Smooth muscle cell (in vitro differentiated cells): Measurements from ENCODE around the gene FIGN. TPM values are rescaled to one million over a fixed set of nuclear protein-coding genes. Genes with fewer than 3 reads are reported as not detected.

Experiments
- DNase-seq: peaks from one replicate; lab custom pipeline; 2025; ENCODE audit not compliant: unreplicated experiment; lab: John Stamatoyannopoulos, UW
- H2AFZ ChIP-seq: fragments of 200-600 bp; sonication (generic); 2 replicates; pipeline ENCODE4 v1.6.0; 2016; ENCODE audit warnings: antibody characterized with exemption, low read depth, mild to moderate bottlenecking
- H3F3A ChIP-seq: fragments of 200-600 bp; sonication (generic); 2 replicates; pipeline ENCODE4 v1.6.0; 2017; ENCODE audit warnings: antibody characterized with exemption, low read depth
- H3K27ac ChIP-seq: fragments of 200-600 bp; sonication (generic); 2 replicates; pipeline ENCODE4 v1.5.1; 2016; ENCODE audit warnings: low read depth, mild to moderate bottlenecking
- H3K27me3 ChIP-seq: fragments of 200-600 bp; sonication (generic); 2 replicates; pipeline ENCODE4 v1.6.1; 2016; ENCODE audit warnings: low read depth, mild to moderate bottlenecking
- H3K36me3 ChIP-seq: fragments of 200-600 bp; sonication (generic); 2 replicates; pipeline ENCODE4 v1.5.1; 2016; ENCODE audit warnings: low read depth
- H3K4me1 ChIP-seq: fragments of 200-600 bp; sonication (generic); 2 replicates; pipeline ENCODE4 v1.5.1; 2016; ENCODE audit warnings: low read depth
- H3K4me2 ChIP-seq: fragments of 200-600 bp; sonication (generic); 2 replicates; pipeline ENCODE4 v1.6.0; 2016; ENCODE audit warnings: mild to moderate bottlenecking
- H3K4me3 ChIP-seq: fragments of 200-600 bp; sonication (generic); 2 replicates; pipeline ENCODE4 v1.5.1; 2016; ENCODE audit warnings: mild to moderate bottlenecking
- H3K79me2 ChIP-seq: fragments of 200-600 bp; sonication (generic); 2 replicates; pipeline ENCODE4 v1.6.0; 2016; ENCODE audit warnings: low read depth, mild to moderate bottlenecking
- H3K9ac ChIP-seq: fragments of 200-600 bp; sonication (generic); 2 replicates; pipeline ENCODE4 v1.6.0; 2016; ENCODE audit warnings: low read depth
- H3K9me3 ChIP-seq: fragments of 200-600 bp; sonication (generic); replicated peaks from 2 replicates; pipeline ENCODE4 v1.5.1; 2016; ENCODE audit warnings: low read depth
- H4K20me1 ChIP-seq: fragments of 200-600 bp; sonication (generic); 2 replicates; pipeline ENCODE4 v1.6.0; 2016; ENCODE audit warnings: low read depth
- WGBS: methylation state at CpG from one replicate; pipeline ENCODE4 v1.1.7; 2016; ENCODE audit warnings: low lambda C conversion rate; 5-methylcytosine and 5-hydroxymethylcytosine counted together
- polyA plus RNA-seq: library from polyadenylated mRNA; unstranded; fragments of >200 nt; fragmentation: Nextera tagmentation; extraction: Ambion mirVana; gene quantifications from 2 replicates; pipeline ENCODE4 v1.2.1, GENCODE V29; 2016
- total RNA-seq: library from RNA; depleted of rRNA; stranded (reverse); fragments of >200 nt; gene quantifications from 2 replicates; pipeline ENCODE4 v1.2.3, GENCODE V29; 2014
- TF ChIP-seq, protein P1 (sequence below): fragments of 200-600 bp; sonication (generic); IDR thresholded peaks from 2 replicates; pipeline ENCODE4 v1.5.1; 2017; ENCODE audit warnings: borderline replicate concordance, mild to moderate bottlenecking, antibody characterized with exemption; ENCODE audit not compliant: insufficient read depth, poor library complexity, severe bottlenecking

Gene FIGN
- total and polyA plus RNA-seq, 2 experiments from 2014 or later = 0.71 to 4.8 TPM

DNA sequence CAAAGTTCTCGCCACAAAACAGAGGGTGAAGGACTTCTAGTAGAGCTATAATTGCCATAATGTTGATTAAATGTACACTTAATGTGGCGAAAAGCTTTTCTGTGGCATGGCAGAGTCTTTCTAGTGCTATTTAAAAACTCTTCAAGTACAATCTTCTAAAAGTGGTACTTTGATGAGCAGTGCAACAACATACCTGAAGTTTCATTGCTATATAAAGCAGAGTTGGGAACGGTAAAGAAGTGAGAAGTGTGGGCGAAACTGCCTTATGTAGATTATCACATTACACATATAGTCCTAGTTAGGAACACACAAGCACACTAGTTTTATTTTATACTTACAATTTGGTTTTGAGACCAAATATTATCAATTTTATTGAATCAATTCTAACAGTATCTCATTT is 49.5 kb downstream of the FIGN start:
- H3K36me3 ChIP-seq = no peaks in the 10 kb centered on the region
- TF ChIP-seq, protein P1, sequence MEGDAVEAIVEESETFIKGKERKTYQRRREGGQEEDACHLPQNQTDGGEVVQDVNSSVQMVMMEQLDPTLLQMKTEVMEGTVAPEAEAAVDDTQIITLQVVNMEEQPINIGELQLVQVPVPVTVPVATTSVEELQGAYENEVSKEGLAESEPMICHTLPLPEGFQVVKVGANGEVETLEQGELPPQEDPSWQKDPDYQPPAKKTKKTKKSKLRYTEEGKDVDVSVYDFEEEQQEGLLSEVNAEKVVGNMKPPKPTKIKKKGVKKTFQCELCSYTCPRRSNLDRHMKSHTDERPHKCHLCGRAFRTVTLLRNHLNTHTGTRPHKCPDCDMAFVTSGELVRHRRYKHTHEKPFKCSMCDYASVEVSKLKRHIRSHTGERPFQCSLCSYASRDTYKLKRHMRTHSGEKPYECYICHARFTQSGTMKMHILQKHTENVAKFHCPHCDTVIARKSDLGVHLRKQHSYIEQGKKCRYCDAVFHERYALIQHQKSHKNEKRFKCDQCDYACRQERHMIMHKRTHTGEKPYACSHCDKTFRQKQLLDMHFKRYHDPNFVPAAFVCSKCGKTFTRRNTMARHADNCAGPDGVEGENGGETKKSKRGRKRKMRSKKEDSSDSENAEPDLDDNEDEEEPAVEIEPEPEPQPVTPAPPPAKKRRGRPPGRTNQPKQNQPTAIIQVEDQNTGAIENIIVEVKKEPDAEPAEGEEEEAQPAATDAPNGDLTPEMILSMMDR = no peak
- no peaks in the 10 kb centered on the region for H3F3A ChIP-seq
- H3K9me3 ChIP-seq = no peaks in the 10 kb centered on the region
- H3K27me3 ChIP-seq = no peaks in the 10 kb centered on the region
- H3K4me2 ChIP-seq = no peak overlapping the region
- DNase-seq = no peak
- H3K27ac ChIP-seq = no peak overlapping the region
- H3K9ac ChIP-seq = no peak overlapping the region
- 71% methylated on average over 4 of the region's 4 CpGs for WGBS
- no peak overlapping the region for H2AFZ ChIP-seq
- no peak overlapping the region for H3K4me3 ChIP-seq
- H3K4me1 ChIP-seq = peaks cover 19% of the 10 kb centered on the region
- H3K79me2 ChIP-seq = no peaks in the 10 kb centered on the region
- no peaks in the 10 kb centered on the region for H4K20me1 ChIP-seq

DNA sequence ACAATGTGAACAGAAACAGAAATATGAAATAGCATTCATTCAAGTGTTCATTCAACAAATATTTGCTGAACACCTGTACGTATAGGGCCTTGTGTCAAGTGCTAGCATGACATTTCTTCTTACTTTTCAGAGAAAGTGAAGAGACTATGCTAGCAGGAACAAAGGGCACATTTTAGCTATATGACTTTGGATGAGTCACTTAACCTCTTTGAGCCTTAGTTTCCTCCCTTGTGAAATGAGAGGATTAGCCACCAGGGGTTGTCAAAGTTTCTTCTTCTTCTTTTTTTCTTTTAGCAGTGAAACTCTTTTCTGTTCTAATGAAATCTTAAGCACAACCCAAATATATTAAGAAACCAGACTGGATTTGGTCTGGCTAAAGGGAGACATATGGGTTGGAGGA is 53.1 kb downstream of the FIGN start:
- H3K36me3 ChIP-seq = no peaks in the 10 kb centered on the region
- H3K27me3 ChIP-seq = no peaks in the 10 kb centered on the region
- no peaks in the 10 kb centered on the region for H4K20me1 ChIP-seq
- H3K4me1 ChIP-seq = peaks cover 19% of the 10 kb centered on the region
- no peaks in the 10 kb centered on the region for H3K9me3 ChIP-seq
- H3K27ac ChIP-seq = no peak overlapping the region
- no peak overlapping the region for H3K9ac ChIP-seq
- no peak overlapping the region for H2AFZ ChIP-seq
- H3F3A ChIP-seq = no peaks in the 10 kb centered on the region
- peak overlapping the region; percentile 35 for H3K4me2 ChIP-seq
- no peak overlapping the region for H3K4me3 ChIP-seq
- WGBS = 73% methylated on average over 1 of the region's 1 CpG
- DNase-seq = no peak
- H3K79me2 ChIP-seq = no peaks in the 10 kb centered on the region
- TF ChIP-seq, protein P1 = no peak

DNA sequence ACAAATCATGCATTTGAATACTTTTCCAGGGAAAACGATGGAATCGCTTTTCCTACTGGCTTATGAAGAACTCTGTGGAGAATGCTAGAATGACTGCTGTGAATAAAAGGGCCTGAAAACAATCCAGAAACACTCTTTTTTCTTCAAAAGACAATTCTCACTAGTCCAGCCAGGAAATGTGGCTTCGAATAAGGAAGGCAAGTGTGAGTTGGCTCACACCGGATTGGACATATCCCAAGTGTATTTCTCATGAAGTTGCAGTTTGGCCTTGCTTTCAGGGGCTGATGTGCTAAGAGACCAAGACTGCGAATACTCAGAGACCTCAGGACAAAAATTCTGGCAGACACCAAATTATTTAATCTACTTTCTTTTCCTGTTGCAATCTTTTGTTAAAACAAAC is 54.1 kb downstream of the FIGN start:
- Histone ChIP-seq H3K79me2 (no peaks in the 10 kb centered on the region), H3K9ac (no peak overlapping the region), H3K4me1 (peaks cover 19% of the 10 kb centered on the region), H3K4me2 (no peak overlapping the region), H3K27me3 (no peaks in the 10 kb centered on the region), H3K27ac (no peak overlapping the region), H3K9me3 (no peaks in the 10 kb centered on the region), H3K36me3 (no peaks in the 10 kb centered on the region), H4K20me1 (no peaks in the 10 kb centered on the region), H3F3A (no peaks in the 10 kb centered on the region), H2AFZ (no peak overlapping the region), H3K4me3 (no peak overlapping the region)
- TF ChIP-seq, protein P1 = no peak
- DNase-seq = no peak
- 96% methylated on average over 5 of the region's 5 CpGs for WGBS

DNA sequence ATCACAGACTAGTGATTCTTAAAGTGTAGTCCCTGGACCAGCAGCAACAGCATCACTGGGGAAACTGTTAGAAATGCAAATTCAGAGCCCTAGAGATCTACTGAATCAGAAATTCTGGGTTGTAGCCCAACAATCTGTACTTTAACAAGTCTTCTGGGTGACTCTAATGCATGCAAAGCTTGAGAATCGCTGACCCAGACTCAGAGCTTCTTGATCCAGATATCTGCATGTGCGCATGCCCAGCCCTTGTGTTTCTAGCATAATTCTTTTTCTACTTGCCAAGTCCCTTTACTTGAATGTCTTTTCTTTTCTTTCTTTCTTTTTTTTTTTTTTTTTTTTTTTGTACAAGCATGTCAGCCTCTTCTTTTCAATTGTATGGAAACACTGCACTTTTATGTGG is 60.4 kb downstream of the FIGN start:
- H3K9me3 ChIP-seq = no peaks in the 10 kb centered on the region
- H3K36me3 ChIP-seq = no peaks in the 10 kb centered on the region
- H3K4me3 ChIP-seq = no peak overlapping the region
- no peaks in the 10 kb centered on the region for H3F3A ChIP-seq
- H3K79me2 ChIP-seq = no peaks in the 10 kb centered on the region
- H3K27ac ChIP-seq = no peak overlapping the region
- no peak overlapping the region for H3K9ac ChIP-seq
- no peak overlapping the region for H2AFZ ChIP-seq
- no peaks in the 10 kb centered on the region for H3K27me3 ChIP-seq
- no peak overlapping the region for H3K4me2 ChIP-seq
- DNase-seq = no peak
- TF ChIP-seq, protein P1 = no peak
- no peaks in the 10 kb centered on the region for H3K4me1 ChIP-seq
- WGBS = 95% methylated on average over 2 of the region's 2 CpGs
- H4K20me1 ChIP-seq = no peaks in the 10 kb centered on the region
